IMR-90 (cell line): ENCODE measurements around the gene MYOC. TPM values are rescaled to one million over a fixed set of nuclear protein-coding genes. Genes with fewer than 3 reads are reported as not detected.

Source experiments
- ATAC-seq: fragments of 200-7000 bp; cut with Tn5 transposase; 2 replicates; pipeline ENCODE4 v1.9.1; 2020; ENCODE audit warnings: low read depth, mild to moderate bottlenecking, moderate library complexity
- BruUV-seq: library from RNA; stranded (reverse); fragments of 400-500 nt; replicated peaks from 2 replicates; lab custom pipeline; 2021; lab: Mats Ljungman, UMichigan
- CTCF ChIA-PET: fragments of 300-600 bp; formaldehyde crosslinking; extraction: SDS; loops from one replicate; lab custom pipeline; 2021; ENCODE audit warnings: antibody characterized with exemption; lab: Yijun Ruan, JAX
- POLR2A ChIA-PET: fragments of 300-600 bp; sonication (Branson Sonifier 250); formaldehyde crosslinking; loops from one replicate; lab custom pipeline; 2022; ENCODE audit warnings: antibody characterized with exemption; ENCODE audit not compliant: unreplicated experiment; lab: Charles Lee
- DNase-seq: peaks from one replicate; pipeline ENCODE4 v3.0.0; 2013
- H2AFZ ChIP-seq: replicated peaks from 2 replicates; pipeline ENCODE3; 2013; ENCODE audit warnings: low read length, mild to moderate bottlenecking; ENCODE audit not compliant: poor library complexity
- H2AK5ac ChIP-seq: 2 replicates; pipeline ENCODE4 v1.6.1; 2013; ENCODE audit warnings: low read depth, low read length, inconsistent platforms
- H2AK9ac ChIP-seq: replicated peaks from 2 replicates; pipeline ENCODE3; 2013; ENCODE audit warnings: mild to moderate bottlenecking, low read depth, low read length, moderate library complexity; ENCODE audit not compliant: poor library complexity
- H2BK120ac ChIP-seq: 2 replicates; pipeline ENCODE4 v1.6.1; 2013; ENCODE audit warnings: low read depth, low read length, inconsistent platforms
- H2BK15ac ChIP-seq: 3 replicates; pipeline ENCODE4 v1.6.1; 2013; ENCODE audit warnings: low read depth, low read length, inconsistent platforms
- H2BK20ac ChIP-seq: 2 replicates; pipeline ENCODE4 v1.6.1; 2013; ENCODE audit warnings: low read depth, mild to moderate bottlenecking, inconsistent platforms, low read length, moderate library complexity
- H2BK5ac ChIP-seq: 2 replicates; pipeline ENCODE4 v1.6.1; 2013; ENCODE audit warnings: mild to moderate bottlenecking, low read depth, low read length, inconsistent platforms; ENCODE audit not compliant: poor library complexity, severe bottlenecking
- H3K14ac ChIP-seq: replicated peaks from 2 replicates; pipeline ENCODE4 v1.6.1; 2013; ENCODE audit warnings: low read depth, low read length, inconsistent platforms
- H3K18ac ChIP-seq: 2 replicates; pipeline ENCODE4 v1.6.1; 2013; ENCODE audit warnings: low read depth, low read length, control low read depth
- H3K23ac ChIP-seq: 2 replicates; pipeline ENCODE4 v1.6.1; 2013; ENCODE audit warnings: low read depth, low read length, inconsistent platforms
- H3K27ac ChIP-seq: 2 replicates; pipeline ENCODE4 v1.5.1; 2013; ENCODE audit warnings: mild to moderate bottlenecking, control low read depth, low read length; ENCODE audit not compliant: insufficient read depth
- H3K27me3 ChIP-seq: 2 replicates; pipeline ENCODE4 v1.6.1; 2013; ENCODE audit warnings: low read length; ENCODE audit not compliant: control insufficient read depth, insufficient read depth
- H3K36me3 ChIP-seq: 2 replicates; pipeline ENCODE4 v1.6.1; 2013; ENCODE audit warnings: low read length, mixed read lengths; ENCODE audit not compliant: control insufficient read depth, insufficient read depth
- H3K4ac ChIP-seq: 2 replicates; pipeline ENCODE4 v1.6.1; 2013; ENCODE audit warnings: low read depth, low read length, inconsistent platforms
- H3K4me1 ChIP-seq: 2 replicates; pipeline ENCODE4 v1.6.1; 2013; ENCODE audit warnings: low read length, mixed read lengths; ENCODE audit not compliant: control insufficient read depth, insufficient read depth
- H3K4me2 ChIP-seq: 2 replicates; pipeline ENCODE4 v1.6.1; 2013; ENCODE audit warnings: low read depth, mild to moderate bottlenecking, control low read depth, low read length, moderate library complexity
- H3K4me3 ChIP-seq: 2 replicates; pipeline ENCODE4 v1.5.1; 2013; ENCODE audit warnings: low read depth, mild to moderate bottlenecking, control low read depth, low read length, moderate library complexity; ENCODE audit not compliant: insufficient read depth
- H3K56ac ChIP-seq: 2 replicates; pipeline ENCODE4 v1.6.1; 2013; ENCODE audit warnings: low read length, inconsistent platforms; ENCODE audit not compliant: insufficient read depth; ENCODE audit errors: extremely low read depth
- H3K79me1 ChIP-seq, 2 experiments: 2 replicates each; pipeline ENCODE4 v1.6.1; 2013; ENCODE audit warnings: low read length in 2 of 2, inconsistent platforms in 1 of 2, low read depth in 1 of 2
- H3K9ac ChIP-seq: 2 replicates; pipeline ENCODE4 v1.6.1; 2013; ENCODE audit warnings: low read depth, low read length, control low read depth
- H3K9me1 ChIP-seq: 2 replicates; pipeline ENCODE4 v1.6.1; 2013; ENCODE audit warnings: low read length, inconsistent platforms; ENCODE audit not compliant: insufficient read depth
- H3K9me3 ChIP-seq: 2 replicates; pipeline ENCODE4 v1.6.1; 2013; ENCODE audit warnings: low read length; ENCODE audit not compliant: control insufficient read depth, insufficient read depth
- H4K20me1 ChIP-seq: 2 replicates; pipeline ENCODE4 v1.6.1; 2013; ENCODE audit warnings: low read length, inconsistent platforms; ENCODE audit not compliant: insufficient read depth
- H4K5ac ChIP-seq: 2 replicates; pipeline ENCODE4 v1.6.1; 2013; ENCODE audit warnings: mild to moderate bottlenecking, low read depth, low read length, control low read depth
- H4K8ac ChIP-seq, 2 experiments: 2 replicates each; pipeline ENCODE4 v1.6.1; 2013; ENCODE audit warnings: low read depth in 2 of 2, low read length in 2 of 2, control low read depth in 1 of 2, inconsistent platforms in 1 of 2
- H4K91ac ChIP-seq: 2 replicates; pipeline ENCODE4 v1.6.1; 2013; ENCODE audit warnings: low read depth, low read length, inconsistent platforms; ENCODE audit not compliant: insufficient read depth
- FOS ChIP-seq: fragments of 150-350 bp; IDR thresholded peaks from 2 replicates; pipeline ENCODE4 v1.6.1; 2016; ENCODE audit warnings: low read depth, low read length
- NFE2L2 ChIP-seq: fragments of 150-350 bp; IDR thresholded peaks from 2 replicates; pipeline ENCODE4 v1.6.1; 2016; ENCODE audit warnings: low read depth, mild to moderate bottlenecking, low read length
- SMC3 ChIP-seq: fragments of 150-350 bp; IDR thresholded peaks from 2 replicates; pipeline ENCODE4 v1.6.1; 2016; ENCODE audit warnings: low read depth, mild to moderate bottlenecking, antibody characterized with exemption, low read length, moderate library complexity
- WGBS, 2 experiments: methylation state at CpG; one replicate each; pipeline versions ENCODE4 v1.1.5 to v1.1.7; 2013; ENCODE audit warnings: missing lambda C conversion rate in 2 of 2; ENCODE audit not compliant: insufficient read length in 1 of 2; ENCODE audit errors: extremely low coverage in 2 of 2; 5-methylcytosine and 5-hydroxymethylcytosine counted together
- dilution Hi-C: fragments of 300-500 bp; cut with HindIII; formaldehyde crosslinking; loops from one replicate; pipeline ENCODE4 v1.14.3; 2018; ENCODE audit warnings: low sequenced_read_pairs; ENCODE audit not compliant: unreplicated experiment
- in situ Hi-C: fragments of 300-500 bp; cut with MboI; formaldehyde crosslinking; loops from 3 replicates; pipeline ENCODE4 v1.14.3; 2019; ENCODE audit warnings: low sequenced_read_pairs, inconsistent platforms, mixed read lengths
- intact Hi-C: fragments of 100-400 bp; cut with micrococcal nuclease; formaldehyde crosslinking; loops from 2 replicates; pipeline ENCODE4 v1.10.0; 2022
- polyA plus RNA-seq, 3 experiments: library from polyadenylated mRNA; depleted of rRNA; stranded (reverse); fragments of >200 nt; gene quantifications; 2 replicates each; pipeline ENCODE4 v1.2.3, GENCODE V29; 2012; ENCODE audit warnings: low replicate concordance in 1 of 3
- total RNA-seq: library from RNA; depleted of rRNA; stranded (reverse); fragments of >200 nt; gene quantifications from 2 replicates; pipeline ENCODE4 v1.2.3, GENCODE V29; 2012

MYOC gene
- total and polyA plus RNA-seq, 2 of the 4 experiments (the other 2 are of a cell fraction), result not detected

GRCh38 chr1:171663854-171664575 is 11.5 kb upstream of the MYOC start:
- Histone ChIP-seq H3K36me3 (no peaks in the 10 kb centered on the region), H3K27ac (no peak overlapping the region), H3K4me1 (no peaks in the 10 kb centered on the region), H4K91ac (no peak overlapping the region), H3K9ac (no peak overlapping the region), H4K8ac (no peak overlapping the region), H3K27me3 (peaks cover 1% of the 10 kb centered on the region), H3K4me2 (no peak overlapping the region), H3K4me3 (no peak overlapping the region), H2BK20ac (no peak overlapping the region), H2AK5ac (no peak overlapping the region), H2BK15ac (no peak overlapping the region), H3K79me1 (no peaks in the 10 kb centered on the region), H2AFZ (no peak overlapping the region), H4K20me1 (no peaks in the 10 kb centered on the region), H2BK120ac (no peak overlapping the region), H3K18ac (no peak overlapping the region), H3K56ac (no peak overlapping the region), H3K9me1 (no peaks in the 10 kb centered on the region), H3K14ac (no peak overlapping the region), H3K4ac (no peak overlapping the region), H2BK5ac (no peak overlapping the region), H2AK9ac (no peak overlapping the region), H4K5ac (no peak overlapping the region), H3K9me3 (no peaks in the 10 kb centered on the region), H3K23ac (no peak overlapping the region)
- WGBS, 2 experiments, result no CpG with 5 or more reads among the region's 4 CpGs
- TF ChIP-seq NFE2L2, result no peak
- TF ChIP-seq SMC3, result no peak
- TF ChIP-seq FOS, result no peak
- ATAC-seq (no peak), DNase-seq (no peak)
- intact Hi-C loops, result no loop called here
- ChIA-PET CTCF (interaction anchor here (0.6 to 1.6 kb wide), 2 partner anchors 14 to 150 kb away, joined by 5 to 6 read pairs; no protein-coding TSS in a partner anchor), POLR2A (interaction anchor here (0.6 kb wide), 1 partner anchor 78 kb away, joined by 3 read pairs; the partner anchor contains the start of gene VAMP4)
- in situ Hi-C loops, result no loop called here
- dilution Hi-C loops, result no loop called here
- BruUV-seq, result no TSS peak
